Trophoblast cell (in vitro differentiated cells and primary cell): Measurements from ENCODE around the gene NECAB3.

ENCODE experiments used
- DNase-seq, 2 donors: peaks; one replicate each; pipeline ENCODE4 v3.0.0-alpha.2; 2016
- H2AFZ ChIP-seq: 2 replicates; pipeline ENCODE4 v1.6.1; 2013; ENCODE audit warnings: low read length, moderate library complexity, mild to moderate bottlenecking; ENCODE audit not compliant: insufficient read depth, poor library complexity
- H2AK5ac ChIP-seq: 2 replicates; pipeline ENCODE4 v1.6.1; 2013; ENCODE audit warnings: mild to moderate bottlenecking, low read length
- H2BK120ac ChIP-seq: 2 replicates; pipeline ENCODE4 v1.6.1; 2013; ENCODE audit warnings: low read length, mild to moderate bottlenecking, moderate library complexity; ENCODE audit not compliant: insufficient read depth, poor library complexity
- H2BK12ac ChIP-seq: 2 replicates; pipeline ENCODE4 v1.6.1; 2013; ENCODE audit warnings: mild to moderate bottlenecking, low read length, moderate library complexity
- H2BK5ac ChIP-seq: 2 replicates; pipeline ENCODE4 v1.6.1; 2013; ENCODE audit warnings: low read length, low read depth, moderate library complexity, mild to moderate bottlenecking; ENCODE audit not compliant: poor library complexity
- H3K14ac ChIP-seq: 2 replicates; pipeline ENCODE4 v1.6.1; 2013; ENCODE audit warnings: mild to moderate bottlenecking, low read length
- H3K18ac ChIP-seq: 2 replicates; pipeline ENCODE4 v1.6.1; 2013; ENCODE audit warnings: mild to moderate bottlenecking, low read length
- H3K23ac ChIP-seq: 2 replicates; pipeline ENCODE4 v1.6.1; 2013; ENCODE audit warnings: low read length
- H3K27ac ChIP-seq: 2 replicates; pipeline ENCODE4 v1.5.1; 2013; ENCODE audit warnings: low read depth, mild to moderate bottlenecking, inconsistent platforms, low read length, moderate library complexity
- H3K27me3 ChIP-seq: 2 replicates; pipeline ENCODE4 v1.6.1; 2013; ENCODE audit warnings: inconsistent platforms, mild to moderate bottlenecking, low read length, moderate library complexity; ENCODE audit not compliant: insufficient read depth
- H3K36me3 ChIP-seq, 2 experiments: 1 replicate in 1 of 2; 2 replicates in 1 of 2; pipeline ENCODE4 v1.6.1; 2013; ENCODE audit warnings: low read length in 2 of 2, mild to moderate bottlenecking in 2 of 2, moderate library complexity in 1 of 2; ENCODE audit not compliant: insufficient read depth in 2 of 2, control insufficient read depth in 1 of 2
- H3K4ac ChIP-seq: 2 replicates; pipeline ENCODE4 v1.6.1; 2013; ENCODE audit warnings: low read depth, mild to moderate bottlenecking, low read length, moderate library complexity
- H3K4me1 ChIP-seq, 2 experiments: 1 replicate in 1 of 2; 2 replicates in 1 of 2; pipeline ENCODE4 v1.6.1; 2013; ENCODE audit warnings: low read length in 2 of 2, mild to moderate bottlenecking in 2 of 2, moderate library complexity in 1 of 2; ENCODE audit not compliant: insufficient read depth in 2 of 2, control insufficient read depth in 1 of 2
- H3K4me2 ChIP-seq: 2 replicates; pipeline ENCODE4 v1.6.1; 2013; ENCODE audit warnings: inconsistent platforms, mild to moderate bottlenecking, low read length, moderate library complexity
- H3K4me3 ChIP-seq: 2 replicates; pipeline ENCODE4 v1.5.1; 2013; ENCODE audit warnings: mild to moderate bottlenecking, low read depth, low read length, inconsistent platforms
- H3K79me1 ChIP-seq: one replicate; pipeline ENCODE4 v1.6.1; 2013; ENCODE audit warnings: low read length
- H3K79me2 ChIP-seq: 2 replicates; pipeline ENCODE4 v1.6.1; 2013; ENCODE audit warnings: low read length, mild to moderate bottlenecking; ENCODE audit not compliant: control insufficient read depth, insufficient read depth, poor library complexity
- H3K9ac ChIP-seq: 2 replicates; pipeline ENCODE4 v1.6.1; 2013; ENCODE audit warnings: mild to moderate bottlenecking, low read length
- H3K9me3 ChIP-seq: 2 replicates; pipeline ENCODE4 v1.6.1; 2013; ENCODE audit warnings: low read depth, mild to moderate bottlenecking, control low read depth, inconsistent platforms, low read length; ENCODE audit not compliant: insufficient read depth
- H4K12ac ChIP-seq: 2 replicates; pipeline ENCODE4 v1.6.1; 2013; ENCODE audit warnings: low read depth, mild to moderate bottlenecking, low read length, moderate library complexity
- H4K8ac ChIP-seq: 2 replicates; pipeline ENCODE4 v1.6.1; 2013; ENCODE audit warnings: low read depth, mild to moderate bottlenecking, low read length, moderate library complexity
- H4K91ac ChIP-seq: one replicate; pipeline ENCODE4 v1.6.1; 2013; ENCODE audit warnings: low read depth, mild to moderate bottlenecking, low read length, moderate library complexity
- WGBS: extraction: QIAGEN DNeasy Blood & Tissue Kit; methylation state at CpG from one replicate; pipeline ENCODE4 v1.1.7; 2013; ENCODE audit warnings: missing lambda C conversion rate; ENCODE audit not compliant: insufficient read length, insufficient coverage; ENCODE audit errors: extremely low coverage; 5-methylcytosine and 5-hydroxymethylcytosine counted together

The NECAB3 gene

GRCh38 chr20:33654680-33655161 is 19.5 kb downstream of the NECAB3 start:
- H3K9me3 ChIP-seq: peaks cover 2% of the 10 kb centered on the region
- H3K14ac ChIP-seq: no peak overlapping the region
- peak overlapping the region; percentile 21 for H3K4me3 ChIP-seq
- H3K27ac ChIP-seq: no peak overlapping the region
- WGBS: no CpG with 5 or more reads among the region's 14 CpGs
- no peaks in the 10 kb centered on the region for H3K27me3 ChIP-seq
- DNase-seq: no peak
- no peak overlapping the region for H3K4me2 ChIP-seq
- no peak overlapping the region for H3K9ac ChIP-seq
- H4K8ac ChIP-seq: no peak overlapping the region
- peaks cover 7% of the 10 kb centered on the region in 2 experiments for H3K4me1 ChIP-seq
- no peaks in the 10 kb centered on the region for H3K79me2 ChIP-seq
- H2AFZ ChIP-seq: no peak overlapping the region
- no peak overlapping the region for H3K18ac ChIP-seq
- H3K36me3 ChIP-seq: peaks cover 28 to 32% of the 10 kb centered on the region in 2 experiments
- no peak overlapping the region for H2AK5ac ChIP-seq
- no peak overlapping the region for H2BK5ac ChIP-seq
- no peak overlapping the region for H4K12ac ChIP-seq
- no peak overlapping the region for H2BK120ac ChIP-seq
- H2BK12ac ChIP-seq: no peak overlapping the region
- H3K4ac ChIP-seq: no peak overlapping the region
- H3K23ac ChIP-seq: no peak overlapping the region
- H3K79me1 ChIP-seq: no peaks in the 10 kb centered on the region
- H4K91ac ChIP-seq: no peak overlapping the region

- Histone ChIP-seq H4K91ac (no peak overlapping the region), H3K4ac (no peak overlapping the region), H2AFZ (no peak overlapping the region), H4K8ac (no peak overlapping the region), H3K4me3 (no peak overlapping the region), H3K36me3 (peaks cover 22 to 26% of the 10 kb centered on the region in 2 experiments), H3K18ac (no peak overlapping the region), H3K9ac (no peak overlapping the region), H4K12ac (no peak overlapping the region), H2BK120ac (no peak overlapping the region), H3K9me3 (peaks cover 1% of the 10 kb centered on the region), H3K23ac (no peak overlapping the region), H3K4me1 (peaks cover 7% of the 10 kb centered on the region in 2 experiments), H2BK12ac (no peak overlapping the region), H2AK5ac (no peak overlapping the region), H2BK5ac (no peak overlapping the region), H3K4me2 (no peak overlapping the region), H3K14ac (no peak overlapping the region), H3K79me1 (no peaks in the 10 kb centered on the region), H3K27me3 (no peaks in the 10 kb centered on the region), H3K27ac (no peak overlapping the region), H3K79me2 (no peaks in the 10 kb centered on the region)
- WGBS: no CpG with 5 or more reads among the region's 11 CpGs
- DNase-seq: peak; percentile 64 to 78
These were observed 20.2 kb downstream of the NECAB3 start for GRCh38 chr20:33653900-33654596.

- no peak overlapping the region for H2BK120ac ChIP-seq
- no peaks in the 10 kb centered on the region for H3K79me1 ChIP-seq
- no peaks in the 10 kb centered on the region for H3K9me3 ChIP-seq
- no peak overlapping the region for H4K91ac ChIP-seq
- H3K23ac ChIP-seq: no peak overlapping the region
- no peak overlapping the region for H3K4me2 ChIP-seq
- no peak overlapping the region for H3K4ac ChIP-seq
- H4K8ac ChIP-seq: no peak overlapping the region
- H2BK12ac ChIP-seq: no peak overlapping the region
- H3K27ac ChIP-seq: no peak overlapping the region
- DNase-seq: peak in 1 of 2 donors; percentile 65
- H3K4me1 ChIP-seq: peaks cover 7 to 9% of the 10 kb centered on the region in 2 experiments
- no peak overlapping the region for H3K14ac ChIP-seq
- H2BK5ac ChIP-seq: no peak overlapping the region
- no peaks in the 10 kb centered on the region for H3K79me2 ChIP-seq
- no peak overlapping the region for H3K9ac ChIP-seq
- no peak overlapping the region for H3K18ac ChIP-seq
- no peaks in the 10 kb centered on the region for H3K27me3 ChIP-seq
- H3K4me3 ChIP-seq: no peak overlapping the region
- H2AK5ac ChIP-seq: no peak overlapping the region
- no peak overlapping the region for H4K12ac ChIP-seq
- WGBS: no CpG with 5 or more reads among the region's 16 CpGs
- no peak overlapping the region for H2AFZ ChIP-seq
- peaks cover 16 to 19% of the 10 kb centered on the region in 2 experiments for H3K36me3 ChIP-seq
These were observed 20.9 kb downstream of the NECAB3 start for GRCh38 chr20:33653218-33653899.

- no peak overlapping the region for H3K14ac ChIP-seq
- no peak overlapping the region for H2AK5ac ChIP-seq
- no peaks in the 10 kb centered on the region for H3K79me2 ChIP-seq
- DNase-seq: peak in 1 of 2 donors; percentile 24
- H3K4me1 ChIP-seq: peaks cover 7 to 10% of the 10 kb centered on the region in 2 experiments
- H2AFZ ChIP-seq: no peak overlapping the region
- H2BK120ac ChIP-seq: no peak overlapping the region
- H3K27me3 ChIP-seq: no peaks in the 10 kb centered on the region
- H3K23ac ChIP-seq: no peak overlapping the region
- no peak overlapping the region for H4K12ac ChIP-seq
- no peak overlapping the region for H2BK12ac ChIP-seq
- no peak overlapping the region for H3K4me3 ChIP-seq
- no peak overlapping the region for H3K27ac ChIP-seq
- no peaks in the 10 kb centered on the region for H3K79me1 ChIP-seq
- no peak overlapping the region for H3K18ac ChIP-seq
- no peak overlapping the region for H4K8ac ChIP-seq
- no peak overlapping the region for H3K4ac ChIP-seq
- H3K4me2 ChIP-seq: no peak overlapping the region
- H2BK5ac ChIP-seq: no peak overlapping the region
- H3K9ac ChIP-seq: no peak overlapping the region
- WGBS: no CpG with 5 or more reads among the region's 13 CpGs
- H3K9me3 ChIP-seq: no peaks in the 10 kb centered on the region
- no peak overlapping the region for H4K91ac ChIP-seq
- peaks cover 2 to 6% of the 10 kb centered on the region in 2 experiments for H3K36me3 ChIP-seq
These were observed 22.6 kb downstream of the NECAB3 start for GRCh38 chr20:33651562-33652048.
